GM18511 (cell line): ENCODE measurements around the gene ARSA.

Source experiments
- ATAC-seq: cut with Tn5 transposase; IDR thresholded peaks from one replicate; pipeline ENCODE4 v1.9.1; 2021; ENCODE audit warnings: mild to moderate bottlenecking, moderate library complexity; ENCODE audit not compliant: unreplicated experiment

ARSA gene

GRCh38 chr22:50606165-50606945 lies 21.6 kb downstream of the ARSA start:
- no peak for ATAC-seq

- ATAC-seq, result no peak
These were observed 22.3 kb downstream of the ARSA start for GRCh38 chr22:50605613-50606074.

- ATAC-seq, result no peak
These were observed 22.8 kb downstream of the ARSA start for GRCh38 chr22:50605002-50605612.

GRCh38 chr22:50604256-50605001 lies 23.5 kb downstream of the ARSA start:
- no peak for ATAC-seq

- ATAC-seq, result no peak
These were observed 24.3 kb downstream of the ARSA start for GRCh38 chr22:50603511-50604255.

- ATAC-seq, result no peak
These were observed 25.6 kb downstream of the ARSA start for GRCh38 chr22:50602338-50602700.

- ATAC-seq, result no peak
These were observed 26.1 kb downstream of the ARSA start for GRCh38 chr22:50601669-50602337.

GRCh38 chr22:50600967-50601668 lies 26.8 kb downstream of the ARSA start:
- no peak for ATAC-seq

GRCh38 chr22:50600538-50600937 lies 27.4 kb downstream of the ARSA start, which contains the start of gene MAPK8IP2:
Gene MAPK8IP2, plus strand, starts transcription at chr22:50600793. Its CDS starts 26 bp downstream, at chr22:50600819.
- ATAC-seq, result no peak

- no peak for ATAC-seq
These were observed 28.0 kb downstream of the ARSA start for GRCh38 chr22:50599816-50600455.

GRCh38 chr22:50597097-50597496 lies 30.9 kb downstream of the ARSA start:
- ATAC-seq, result no peak

- no peak for ATAC-seq
These were observed 32.8 kb downstream of the ARSA start for GRCh38 chr22:50595189-50595588.

- no peak for ATAC-seq
These were observed 40.5 kb downstream of the ARSA start for GRCh38 chr22:50587407-50587806.

- ATAC-seq, result no peak
These were observed 41.5 kb downstream of the ARSA start for GRCh38 chr22:50586416-50586815.

- no peak for ATAC-seq
These were observed 42.2 kb downstream of the ARSA start for GRCh38 chr22:50585781-50586180.

- ATAC-seq, result no peak
These were observed 42.7 kb downstream of the ARSA start for GRCh38 chr22:50585238-50585637.

- ATAC-seq, result no peak
These were observed 43.6 kb downstream of the ARSA start for GRCh38 chr22:50584106-50585096.

- peak; percentile 30 for ATAC-seq
These were observed 44.6 kb downstream of the ARSA start for GRCh38 chr22:50583294-50583861.
